Gastrocnemius medialis (tissue), 4 donors: ENCODE results near the gene PTPRE.

Experiments used
- CTCF ChIP-seq, 5 experiments: fragments of 450-650 bp in 3 of 5; fragments of 200-600 bp in 2 of 5; sonication (generic) in 2 of 5; IDR thresholded peaks in 4 of 5; conservative IDR thresholded peaks in 1 of 5; 1 replicate in 4 of 5; 2 replicates in 1 of 5; pipeline ENCODE4 v1.5.1; 2016 to 2019; ENCODE audit warnings: antibody characterized with exemption in 5 of 5, mild to moderate bottlenecking in 3 of 5, moderate library complexity in 3 of 5
- POLR2A ChIP-seq, 2 donors: fragments of 450-650 bp; IDR thresholded peaks; one replicate each; pipeline ENCODE4 v1.6.1; 2017; ENCODE audit warnings: antibody characterized with exemption in 2 of 2, mild to moderate bottlenecking in 2 of 2, moderate library complexity in 2 of 2

- TF ChIP-seq CTCF (IDR thresholded peaks at IDR 0.05 in 4 of 5, conservative IDR thresholded peaks at IDR 0.05 in 1 of 5) (no peak), POLR2A (IDR thresholded peaks at IDR 0.05) (no peak)
Observed at GRCh38 chr10:127974911-127975310, 68.0 kb downstream of the PTPRE start.
